AG04449 (cell line): ENCODE measurements around the gene NELL1.

Source experiments
- CTCF ChIA-PET: fragments of 350-600 bp; formaldehyde crosslinking; extraction: SDS; loops from one replicate; lab custom pipeline; 2021; ENCODE audit warnings: antibody characterized with exemption; lab: Yijun Ruan, JAX
- POLR2A ChIA-PET: fragments of 400-600, 350-600 bp; formaldehyde crosslinking; extraction: SDS; loops from one replicate; lab custom pipeline; 2020; ENCODE audit warnings: antibody characterized with exemption, inconsistent platforms; lab: Yijun Ruan, JAX
- DNase-seq: peaks from one replicate; pipeline ENCODE4 v3.0.0-alpha.2; 2010; ENCODE audit warnings: low read depth, low spot score
- H3K4me3 ChIP-seq: 2 replicates; pipeline ENCODE4 v1.5.1; 2011; ENCODE audit warnings: low read depth, mild to moderate bottlenecking, control low read depth, low read length
- CTCF ChIP-seq: IDR thresholded peaks from one replicate; pipeline ENCODE4 v1.5.1; 2011; ENCODE audit warnings: mild to moderate bottlenecking, moderate library complexity, low read length, control low read depth, inconsistent platforms; ENCODE audit not compliant: insufficient read depth; ENCODE audit errors: missing control alignments

NELL1 gene

GRCh38 chr11:21485426-21485825, 816.0 kb downstream of the NELL1 start:
- TF ChIP-seq CTCF: no peak
- CTCF ChIA-PET: no interaction called here
- POLR2A ChIA-PET: no interaction called here
- no peak for DNase-seq
- H3K4me3 ChIP-seq: no peak overlapping the region

- no peak for TF ChIP-seq CTCF
- CTCF ChIA-PET: no interaction called here
- DNase-seq: no peak
- H3K4me3 ChIP-seq: no peak overlapping the region
- POLR2A ChIA-PET: no interaction called here
Measured at GRCh38 chr11:21489416-21490115, 820.2 kb downstream of the NELL1 start.

- ChIA-PET CTCF (no interaction called here), POLR2A (no interaction called here)
- TF ChIP-seq CTCF: no peak
- H3K4me3 ChIP-seq: no peak overlapping the region
- DNase-seq: no peak
Measured at GRCh38 chr11:21492931-21493330, 823.5 kb downstream of the NELL1 start.

DNA sequence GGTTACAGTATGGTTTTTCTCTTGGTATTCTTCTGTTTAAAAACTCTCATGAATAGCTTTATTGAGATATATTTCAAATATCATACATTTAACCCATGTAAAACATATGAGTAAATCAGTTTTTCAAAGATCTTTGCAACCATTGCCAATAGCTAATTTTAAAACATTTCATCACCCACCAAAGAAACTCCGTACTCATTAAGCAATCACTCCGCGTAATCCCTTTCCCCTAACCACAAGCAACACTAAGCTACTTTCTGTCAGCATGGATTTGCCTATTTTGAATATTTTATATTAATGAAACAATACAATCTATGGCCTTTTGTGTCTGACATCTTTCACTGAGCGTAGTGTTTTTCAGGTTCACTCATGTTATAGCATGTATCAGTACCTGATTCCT, 825.6 kb downstream of the NELL1 start:
- DNase-seq: no peak
- CTCF ChIA-PET: no interaction called here
- no peak for TF ChIP-seq CTCF
- POLR2A ChIA-PET: no interaction called here
- H3K4me3 ChIP-seq: no peak overlapping the region

- TF ChIP-seq CTCF: no peak
- POLR2A ChIA-PET: no interaction called here
- DNase-seq: no peak
- CTCF ChIA-PET: no interaction called here
- no peak overlapping the region for H3K4me3 ChIP-seq
Measured at GRCh38 chr11:21495879-21496278, 826.5 kb downstream of the NELL1 start.

DNA sequence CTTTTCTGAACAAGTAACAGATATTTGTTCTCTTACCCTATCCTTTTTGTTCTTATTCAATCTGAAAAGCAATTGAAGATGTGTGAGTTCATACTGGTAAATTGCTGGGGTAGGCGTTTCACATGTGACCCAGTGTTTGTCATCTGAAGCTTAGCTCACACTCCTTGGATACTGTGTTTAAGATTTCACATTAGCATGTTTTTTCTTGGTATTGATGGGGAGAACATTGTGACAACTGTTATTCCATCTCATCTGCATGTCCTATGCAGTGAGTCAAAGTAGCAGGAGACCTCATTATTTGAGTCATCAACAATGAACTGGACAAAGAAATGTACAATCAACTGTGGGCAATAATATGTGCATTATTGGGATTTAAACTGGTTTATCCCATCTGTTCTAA, 831.9 kb downstream of the NELL1 start:
- POLR2A ChIA-PET: no interaction called here
- H3K4me3 ChIP-seq: no peak overlapping the region
- no peak for DNase-seq
- CTCF ChIA-PET: no interaction called here
- TF ChIP-seq CTCF: no peak
